NCI-H187 (cell line): ENCODE data around the gene UBE2G1.

ENCODE experiments used
- DNase-seq, 2 experiments: peaks; one replicate each; lab custom pipeline; 2025; lab: John Stamatoyannopoulos, UW

Gene UBE2G1

GRCh38 chr17:4334332-4334731 is 32.1 kb downstream of the UBE2G1 start:
- DNase-seq: no peak

DNA sequence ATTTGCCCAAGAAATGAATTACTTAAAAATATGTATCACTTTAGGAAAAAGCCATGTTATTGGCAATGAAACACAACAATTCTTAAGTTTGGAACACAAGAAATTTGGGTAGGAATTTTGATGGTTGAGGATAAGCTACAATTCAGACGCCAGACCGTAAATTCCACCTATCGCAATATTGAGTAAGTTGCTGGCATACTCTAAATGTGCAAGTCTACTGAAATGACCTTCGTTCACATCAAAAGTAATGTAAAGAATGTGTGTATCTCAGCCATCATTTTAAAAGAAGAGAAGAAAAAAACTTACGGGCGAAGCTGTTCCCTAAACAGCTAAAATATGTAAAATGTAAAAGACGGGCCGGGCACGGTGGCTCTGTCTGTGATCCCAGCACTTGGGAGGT is 33.4 kb downstream of the UBE2G1 start:
- no peak for DNase-seq

DNA sequence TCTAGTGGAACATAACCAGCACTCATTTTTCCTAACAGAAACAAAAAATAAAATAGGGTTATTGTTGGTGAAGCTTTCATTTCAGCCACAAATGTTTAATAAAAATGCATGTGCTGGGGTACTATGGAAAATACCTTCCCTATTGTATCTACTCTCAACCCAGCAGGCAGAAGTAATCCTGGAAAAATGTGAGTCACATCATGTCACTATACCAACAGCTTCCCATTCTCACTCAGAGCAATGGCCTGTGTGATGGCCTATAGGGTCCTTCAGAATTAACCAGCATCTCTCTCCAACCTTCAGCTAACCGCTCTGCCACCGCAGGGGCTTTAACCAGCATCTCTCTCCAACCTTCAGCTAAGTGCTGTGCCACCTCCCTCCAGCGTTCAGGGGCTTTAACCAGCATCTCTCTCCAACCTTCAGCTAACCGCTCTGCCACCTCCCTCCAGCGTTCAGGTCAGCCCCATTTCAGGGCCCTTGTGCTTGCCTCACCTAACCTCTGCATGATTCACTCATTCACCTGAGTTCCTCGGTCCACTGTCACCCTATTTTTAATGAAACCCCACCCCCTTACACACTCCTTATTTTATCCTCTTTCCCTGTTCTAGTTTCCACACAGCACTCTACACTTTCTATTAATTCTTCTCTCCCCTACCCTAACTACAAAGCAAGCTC is 34.0 kb downstream of the UBE2G1 start:
- DNase-seq: no peak

DNA sequence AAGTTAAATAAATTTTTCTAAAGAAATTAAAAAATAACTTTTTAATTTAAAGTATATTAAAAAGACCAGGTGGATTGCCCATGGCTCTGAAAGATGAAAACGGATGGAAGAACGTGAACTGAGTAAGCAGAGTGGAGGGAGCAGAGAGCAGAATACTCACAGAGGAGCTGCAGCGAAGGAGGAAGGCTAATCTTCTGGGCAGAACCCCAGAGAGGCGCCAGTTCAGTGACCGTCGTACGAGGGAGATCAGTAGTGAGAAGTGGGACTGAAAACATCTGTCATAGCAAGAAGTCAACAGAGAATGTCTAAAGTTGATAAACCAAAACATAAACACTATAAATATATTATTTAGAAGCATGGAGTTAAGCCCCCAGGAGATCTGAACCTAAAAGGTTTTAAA is 34.9 kb downstream of the UBE2G1 start:
- DNase-seq: no peak

- DNase-seq: no peak
Measured at GRCh38 chr17:4329838-4330237, 36.6 kb downstream of the UBE2G1 start.

DNA sequence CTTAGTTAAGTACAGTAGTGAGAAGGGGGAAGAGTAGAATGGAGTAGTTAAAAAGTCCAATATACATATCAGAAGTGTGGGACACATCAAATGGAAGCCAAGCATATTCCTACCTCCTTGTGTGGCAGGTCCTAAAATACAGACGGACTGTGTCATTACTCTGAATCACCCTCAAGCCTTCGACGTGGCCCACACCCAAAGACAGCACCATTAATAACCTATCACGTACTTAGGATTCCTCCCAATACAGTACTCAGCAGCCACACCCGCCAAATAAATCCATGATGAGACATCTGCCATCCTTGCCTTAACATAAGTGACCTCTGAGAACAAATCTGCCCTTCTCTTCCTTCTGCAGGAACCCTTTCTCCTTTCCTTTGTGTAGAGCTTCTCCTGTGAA is 38.9 kb downstream of the UBE2G1 start:
- no peak for DNase-seq

GRCh38 chr17:4326608-4327007 is 39.9 kb downstream of the UBE2G1 start:
- no peak for DNase-seq

DNA sequence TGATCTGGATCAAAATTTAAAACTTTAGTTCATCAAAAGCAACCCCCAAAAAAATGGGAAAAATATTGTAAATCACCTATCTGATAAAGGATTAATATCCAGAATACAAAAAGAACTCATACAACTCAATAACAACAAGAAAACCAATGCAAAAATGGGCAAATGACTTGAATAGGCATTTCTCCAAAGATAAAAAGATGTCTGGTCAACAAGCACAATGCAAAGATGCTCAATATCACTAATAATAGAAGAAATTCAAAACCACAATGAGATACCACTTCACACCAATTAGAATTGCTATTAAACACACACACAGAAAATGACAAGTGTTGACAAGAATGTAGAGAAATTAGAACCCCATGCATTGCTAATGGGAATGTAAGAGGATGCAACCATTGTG is 40.4 kb downstream of the UBE2G1 start:
- no peak for DNase-seq

DNA sequence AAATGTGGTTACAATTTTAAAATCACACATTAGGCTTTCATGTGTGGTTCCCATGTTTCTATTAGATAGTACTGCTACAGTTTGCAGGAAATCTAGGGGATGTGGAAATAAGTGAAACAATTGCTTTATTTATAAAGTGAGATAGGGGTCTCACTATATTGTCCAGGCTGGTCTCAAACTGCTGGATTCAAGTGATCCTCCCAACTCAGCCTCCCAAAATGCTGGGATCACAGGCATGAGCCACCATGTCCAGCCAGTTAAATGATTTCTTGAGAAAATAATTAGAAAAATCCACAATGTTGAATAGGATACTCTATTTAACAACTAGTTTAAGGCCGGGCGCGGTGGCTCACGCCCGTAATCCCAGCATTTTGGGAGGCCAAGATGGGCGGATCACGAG is 42.0 kb downstream of the UBE2G1 start:
- DNase-seq: no peak

- DNase-seq: no peak
Measured at GRCh38 chr17:4319221-4319620, 47.3 kb downstream of the UBE2G1 start.

DNA sequence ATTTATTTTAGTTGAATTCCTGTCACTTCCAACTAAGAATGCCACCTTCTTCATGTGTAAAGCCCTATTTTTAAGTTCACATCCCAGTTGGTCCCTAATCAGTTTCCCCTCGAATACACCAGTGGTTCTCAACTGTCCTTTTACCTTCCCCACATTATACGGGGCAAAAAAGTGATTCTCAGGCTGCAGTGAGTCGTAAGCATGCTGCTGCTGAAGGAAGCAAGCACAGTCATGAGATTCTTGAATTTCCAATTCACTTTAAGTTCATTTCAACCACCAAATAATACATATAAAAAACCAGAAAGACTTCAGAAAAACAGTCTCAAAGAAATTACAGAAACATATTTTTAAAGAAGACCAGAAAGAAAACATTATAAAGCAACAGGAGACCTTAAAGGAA is 47.9 kb downstream of the UBE2G1 start:
- DNase-seq: no peak

DNA sequence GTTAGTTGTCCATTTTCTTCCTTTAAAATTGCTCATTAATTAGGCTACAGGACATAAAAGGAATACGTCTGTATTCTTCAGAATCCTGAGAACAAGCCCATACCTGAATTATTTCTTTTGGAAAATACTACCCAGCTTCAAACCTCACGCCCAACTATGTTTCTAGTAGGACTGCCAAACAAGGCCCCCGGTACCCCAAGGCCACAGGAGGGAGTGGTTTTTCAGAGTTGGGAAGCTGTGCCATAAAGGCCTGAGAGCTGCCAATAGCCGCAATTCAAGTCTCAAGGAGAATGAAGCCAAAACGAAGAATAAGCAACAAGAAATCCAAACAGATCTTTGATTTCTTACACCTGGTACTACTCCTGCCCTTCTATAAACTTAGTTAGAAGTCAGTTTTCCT is 48.3 kb downstream of the UBE2G1 start:
- DNase-seq: no peak

- DNase-seq: no peak
Measured at GRCh38 chr17:4317610-4318009, 48.9 kb downstream of the UBE2G1 start.

DNA sequence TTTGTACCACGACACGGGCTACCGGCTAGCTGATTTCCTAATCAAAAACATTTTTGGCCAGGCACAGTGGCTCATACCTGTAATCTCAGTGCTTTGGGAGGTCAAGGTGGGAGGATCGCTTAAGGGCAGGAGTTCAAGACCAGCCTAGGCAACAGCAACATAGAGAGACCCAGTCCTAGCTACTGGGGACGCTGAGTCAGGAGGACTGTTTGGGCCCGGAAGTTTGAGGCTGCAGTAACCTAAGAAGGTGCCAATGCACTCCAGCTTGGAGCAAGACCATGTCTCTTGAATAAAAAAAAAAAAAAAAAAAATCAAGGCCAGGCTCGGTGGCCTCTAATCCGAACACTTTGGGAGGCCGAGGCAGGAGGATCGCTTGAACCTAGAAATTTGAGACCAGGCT is 49.8 kb downstream of the UBE2G1 start:
- no peak for DNase-seq

DNA sequence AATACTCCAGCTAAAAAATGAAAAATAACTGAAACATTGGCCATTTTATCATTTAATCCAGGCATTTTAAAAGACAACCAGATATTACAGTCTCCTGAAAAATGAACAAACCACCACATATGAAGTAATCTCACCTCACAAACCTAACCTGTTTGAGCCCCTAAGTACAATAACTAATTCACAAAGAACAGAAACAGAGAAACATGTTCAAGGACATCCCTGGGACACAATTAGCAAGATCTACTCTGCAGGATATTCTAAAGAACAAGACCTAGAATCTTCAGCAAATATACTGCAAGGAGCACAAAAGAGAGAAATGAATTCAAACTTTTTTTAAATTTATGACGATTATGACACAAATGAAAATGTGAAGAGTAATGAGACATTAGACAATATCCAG is 51.9 kb downstream of the UBE2G1 start:
- DNase-seq: no peak

DNA sequence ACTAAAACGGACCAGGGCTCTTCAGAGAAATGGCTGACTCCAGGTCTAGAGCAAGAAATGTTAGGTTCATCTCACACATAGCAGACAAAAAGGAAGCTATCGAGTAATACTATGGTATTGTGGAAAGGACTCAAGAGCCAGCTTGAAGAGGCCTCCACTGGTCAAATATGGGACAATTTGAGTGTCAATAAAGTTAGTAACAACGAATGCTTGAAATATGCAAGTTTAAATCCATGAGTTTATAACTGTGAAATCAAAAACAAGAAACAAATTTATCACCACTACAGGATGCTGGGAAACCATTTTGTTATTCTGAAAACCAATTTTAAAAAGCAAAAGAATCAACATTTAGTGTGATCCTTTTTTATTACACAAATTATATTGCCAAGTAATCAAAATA is 52.3 kb downstream of the UBE2G1 start:
- DNase-seq: no peak

- no peak for DNase-seq
Measured at GRCh38 chr17:4313221-4314114, 53.0 kb downstream of the UBE2G1 start.

DNA sequence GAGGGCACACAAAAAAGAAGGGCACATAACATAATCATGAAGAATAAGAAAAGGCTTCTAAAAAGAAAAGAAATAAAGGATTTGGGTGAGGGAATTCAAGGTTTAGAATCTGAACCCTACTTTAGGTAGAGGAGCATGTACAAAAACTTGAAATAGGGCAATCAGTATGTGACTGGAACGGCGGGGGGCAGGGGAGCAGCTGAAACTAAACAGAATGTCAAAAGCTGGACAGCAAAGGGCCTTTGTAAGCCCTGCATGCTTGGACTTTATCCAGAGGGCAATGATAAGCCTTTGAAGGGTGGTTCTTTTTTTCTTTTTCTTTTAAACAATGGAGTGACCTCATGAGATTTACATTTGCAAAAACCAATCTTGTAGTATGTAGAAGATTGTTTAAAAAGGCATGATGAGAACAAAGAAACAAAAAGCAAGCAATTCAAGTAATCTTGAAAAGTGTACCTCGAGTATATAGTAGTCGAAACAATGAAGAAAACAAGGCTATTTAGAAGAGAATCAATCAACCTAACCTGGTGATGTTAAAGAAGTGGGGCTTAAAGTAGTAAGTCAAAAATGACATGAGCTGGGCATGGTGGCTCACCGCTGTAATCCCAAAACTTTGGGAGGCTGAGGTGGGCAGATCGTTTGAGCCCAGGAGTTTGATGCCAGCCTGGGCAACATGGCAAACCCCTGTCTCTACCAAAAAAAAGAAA is 56.0 kb downstream of the UBE2G1 start:
- no peak for DNase-seq

DNA sequence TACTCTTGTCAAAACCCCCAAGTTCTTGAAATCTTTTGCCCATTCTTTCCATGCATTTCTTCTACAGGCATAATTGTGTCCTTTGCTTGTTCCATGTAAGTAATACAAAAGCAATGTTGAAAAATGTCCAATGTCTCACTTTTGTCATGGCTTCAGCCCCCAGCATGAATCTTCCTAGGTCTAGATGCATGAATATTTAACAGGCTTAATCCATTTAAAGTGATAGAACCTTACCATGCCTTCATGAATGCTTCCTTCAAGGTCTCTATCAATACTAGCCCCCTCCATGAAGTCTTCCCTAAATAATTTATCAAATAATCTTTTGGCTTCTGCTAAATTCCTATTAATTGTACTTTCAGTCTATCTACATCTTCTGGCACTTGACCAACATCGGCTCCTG is 56.6 kb downstream of the UBE2G1 start:
- no peak for DNase-seq

DNA sequence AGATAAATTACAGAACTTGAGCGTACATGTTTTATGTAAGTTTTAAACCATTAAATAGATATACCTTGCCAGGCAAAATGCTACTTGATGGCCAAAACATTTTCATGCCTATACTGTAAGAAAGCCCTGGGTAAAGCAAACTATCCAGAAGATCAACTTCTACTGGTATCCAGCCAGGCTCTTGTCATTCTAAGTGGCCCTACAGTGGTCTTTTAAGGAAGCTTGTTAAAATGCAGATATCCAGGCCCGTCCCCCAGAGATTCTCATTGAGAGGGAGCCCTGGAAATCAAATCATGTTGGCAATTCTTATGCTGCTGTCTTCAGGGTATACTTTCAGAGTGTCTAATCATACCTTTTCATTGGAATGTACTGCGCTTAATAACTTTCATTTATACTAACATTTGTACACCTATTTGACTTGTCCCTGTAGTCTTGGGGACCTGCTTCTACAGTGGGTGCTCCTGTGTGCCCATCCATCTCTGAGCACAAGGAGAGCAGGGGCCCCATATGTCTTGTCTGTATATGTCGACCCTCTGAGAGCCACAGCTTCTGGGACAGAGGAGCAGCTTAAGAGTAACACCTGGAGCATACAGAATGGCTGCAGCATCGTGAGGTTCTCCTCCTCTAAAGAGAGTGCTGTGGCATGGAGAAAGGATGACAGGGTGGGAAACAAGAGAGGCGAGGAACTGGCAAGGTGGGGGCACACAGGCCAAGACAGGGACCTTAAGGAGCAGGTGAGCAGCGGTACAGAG is 59.1 kb downstream of the UBE2G1 start:
- DNase-seq: no peak

DNA sequence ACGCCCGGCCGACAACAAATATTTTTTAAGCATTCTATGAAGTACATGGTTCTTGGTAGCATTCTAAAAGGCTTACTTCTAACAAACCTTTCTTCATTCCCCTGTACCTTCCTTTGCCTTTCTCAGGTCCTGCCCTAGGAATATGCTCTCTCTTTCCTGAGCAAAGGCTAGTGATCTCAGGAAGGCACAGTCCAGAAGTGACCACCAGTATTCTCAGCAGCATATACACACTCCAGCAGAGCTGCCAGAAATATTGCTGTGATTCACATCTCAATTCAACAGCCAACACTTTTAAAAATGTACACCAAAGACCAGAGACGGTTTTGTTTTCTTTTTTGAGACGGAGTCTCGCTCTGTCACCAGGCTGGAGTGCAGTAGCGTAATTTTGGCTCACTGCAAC is 61.3 kb downstream of the UBE2G1 start:
- DNase-seq: no peak

- no peak for DNase-seq
Measured at GRCh38 chr17:4304417-4305027, 62.0 kb downstream of the UBE2G1 start.
